IPS-20b (cell line): ENCODE results near the gene ALK.

Source experiments
- H3K27ac ChIP-seq: one replicate; pipeline ENCODE4 v1.5.1; 2013; ENCODE audit warnings: low read length
- H3K27me3 ChIP-seq: 2 replicates; pipeline ENCODE4 v1.6.1; 2013; ENCODE audit warnings: mild to moderate bottlenecking, low read length, inconsistent platforms; ENCODE audit not compliant: insufficient read depth
- H3K36me3 ChIP-seq: 2 replicates; pipeline ENCODE4 v1.6.1; 2013; ENCODE audit warnings: low read depth, mild to moderate bottlenecking, inconsistent platforms, low read length, moderate library complexity; ENCODE audit not compliant: insufficient read depth
- H3K4me1 ChIP-seq: 2 replicates; pipeline ENCODE4 v1.6.1; 2013; ENCODE audit warnings: mild to moderate bottlenecking, control low read depth, inconsistent platforms, low read length, moderate library complexity; ENCODE audit not compliant: insufficient read depth
- H3K4me3 ChIP-seq: 2 replicates; pipeline ENCODE4 v1.5.1; 2013; ENCODE audit warnings: mild to moderate bottlenecking, low read length, inconsistent platforms
- H3K9ac ChIP-seq: 2 replicates; pipeline ENCODE4 v1.6.1; 2013; ENCODE audit warnings: low read depth, mild to moderate bottlenecking, inconsistent platforms, low read length, moderate library complexity
- H3K9me3 ChIP-seq: 2 replicates; pipeline ENCODE4 v1.6.1; 2013; ENCODE audit warnings: mild to moderate bottlenecking, low read depth, low read length, inconsistent platforms; ENCODE audit not compliant: insufficient read depth

ALK gene

GRCh38 chr2:29477186-29477585 lies 444.2 kb downstream of the ALK start:
- no peak overlapping the region for H3K27ac ChIP-seq
- no peak overlapping the region for H3K4me3 ChIP-seq
- H3K9me3 ChIP-seq: peaks cover 3% of the 10 kb centered on the region; the same call in 1 of the 2 replicates
- no peaks in the 10 kb centered on the region for H3K27me3 ChIP-seq
- H3K4me1 ChIP-seq: no peaks in the 10 kb centered on the region
- H3K36me3 ChIP-seq: no peaks in the 10 kb centered on the region
- H3K9ac ChIP-seq: no peak overlapping the region

GRCh38 chr2:29475499-29475898 lies 445.9 kb downstream of the ALK start:
- peaks cover 5% of the 10 kb centered on the region; the same call in 1 of the 2 replicates for H3K9me3 ChIP-seq
- no peaks in the 10 kb centered on the region for H3K4me1 ChIP-seq
- no peaks in the 10 kb centered on the region for H3K27me3 ChIP-seq
- no peak overlapping the region for H3K9ac ChIP-seq
- H3K27ac ChIP-seq: no peak overlapping the region
- no peaks in the 10 kb centered on the region for H3K36me3 ChIP-seq
- no peak overlapping the region for H3K4me3 ChIP-seq

- H3K9ac ChIP-seq: no peak overlapping the region
- H3K9me3 ChIP-seq: peaks cover 12% of the 10 kb centered on the region; the same call in 1 of the 2 replicates
- H3K27me3 ChIP-seq: no peaks in the 10 kb centered on the region
- no peaks in the 10 kb centered on the region for H3K4me1 ChIP-seq
- H3K36me3 ChIP-seq: no peaks in the 10 kb centered on the region
- H3K27ac ChIP-seq: no peak overlapping the region
- H3K4me3 ChIP-seq: no peak overlapping the region
These were observed 451.4 kb downstream of the ALK start for GRCh38 chr2:29469961-29470360.

DNA sequence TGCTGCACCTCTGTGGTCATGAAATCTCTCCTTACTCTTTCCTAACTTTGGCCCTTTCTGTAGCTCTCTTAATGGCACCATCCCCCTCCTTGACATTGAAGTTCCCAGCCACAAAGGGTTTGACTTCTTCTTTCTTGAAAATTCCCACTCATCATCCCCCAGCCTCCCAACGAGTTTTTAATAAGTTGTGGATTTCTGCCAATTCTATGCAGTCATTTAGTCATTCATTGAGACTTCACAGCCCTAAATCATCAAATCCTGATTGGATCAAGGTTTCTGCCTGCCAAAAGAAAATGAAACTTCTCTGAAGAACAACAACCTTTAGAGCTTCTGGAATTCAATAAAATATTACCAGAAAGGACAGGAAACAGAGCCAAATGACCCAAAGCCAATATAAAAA lies 451.9 kb downstream of the ALK start:
- Histone ChIP-seq H3K36me3 (no peaks in the 10 kb centered on the region), H3K4me1 (no peaks in the 10 kb centered on the region), H3K4me3 (no peak overlapping the region), H3K27ac (no peak overlapping the region), H3K27me3 (no peaks in the 10 kb centered on the region), H3K9ac (no peak overlapping the region), H3K9me3 (peaks cover 12% of the 10 kb centered on the region; the same call in 1 of the 2 replicates)

GRCh38 chr2:29463181-29463900 lies 458.0 kb downstream of the ALK start:
- Histone ChIP-seq H3K27me3 (no peaks in the 10 kb centered on the region), H3K9me3 (no peaks in the 10 kb centered on the region), H3K27ac (no peak overlapping the region), H3K4me1 (peaks cover 5% of the 10 kb centered on the region), H3K36me3 (no peaks in the 10 kb centered on the region), H3K9ac (no peak overlapping the region), H3K4me3 (no peak overlapping the region)

DNA sequence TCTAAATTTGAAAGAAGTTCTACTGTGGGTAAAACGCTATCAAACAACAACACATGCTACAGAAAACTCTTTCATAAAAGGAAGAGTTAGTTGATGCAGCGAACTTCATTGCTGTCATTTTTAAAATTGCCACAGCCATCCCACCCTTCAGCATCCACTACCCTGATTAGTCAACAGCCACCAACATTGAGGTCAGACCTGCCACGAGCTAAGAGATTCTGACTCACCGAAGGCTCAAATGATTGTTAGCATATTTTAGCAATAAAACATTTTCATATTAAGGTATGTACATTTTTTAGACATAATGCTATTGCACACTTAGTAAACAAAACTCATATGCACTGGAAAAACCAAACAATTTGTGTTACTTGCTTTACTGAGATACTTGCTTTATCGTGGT lies 459.1 kb downstream of the ALK start:
- no peak overlapping the region for H3K27ac ChIP-seq
- H3K27me3 ChIP-seq: no peaks in the 10 kb centered on the region

GRCh38 chr2:29460190-29460589 lies 461.2 kb downstream of the ALK start:
- H3K9ac ChIP-seq: no peak overlapping the region
- no peaks in the 10 kb centered on the region for H3K9me3 ChIP-seq
- no peaks in the 10 kb centered on the region for H3K27me3 ChIP-seq
- no peaks in the 10 kb centered on the region for H3K36me3 ChIP-seq
- H3K4me3 ChIP-seq: no peak overlapping the region
- no peak overlapping the region for H3K27ac ChIP-seq
- peaks cover 5% of the 10 kb centered on the region for H3K4me1 ChIP-seq

More for the DNA sequence above, 459.1 kb downstream of the ALK start:
- no peaks in the 10 kb centered on the region for H3K9me3 ChIP-seq
- no peak overlapping the region for H3K9ac ChIP-seq
- peaks cover 5% of the 10 kb centered on the region for H3K4me1 ChIP-seq
- no peaks in the 10 kb centered on the region for H3K36me3 ChIP-seq
- no peak overlapping the region for H3K4me3 ChIP-seq

- H3K36me3 ChIP-seq: no peaks in the 10 kb centered on the region
- H3K4me1 ChIP-seq: peaks cover 5% of the 10 kb centered on the region
- H3K27me3 ChIP-seq: no peaks in the 10 kb centered on the region
- no peak overlapping the region for H3K4me3 ChIP-seq
- no peaks in the 10 kb centered on the region for H3K9me3 ChIP-seq
- no peak overlapping the region for H3K27ac ChIP-seq
- H3K9ac ChIP-seq: no peak overlapping the region
These were observed 461.8 kb downstream of the ALK start for GRCh38 chr2:29459445-29460179.

DNA sequence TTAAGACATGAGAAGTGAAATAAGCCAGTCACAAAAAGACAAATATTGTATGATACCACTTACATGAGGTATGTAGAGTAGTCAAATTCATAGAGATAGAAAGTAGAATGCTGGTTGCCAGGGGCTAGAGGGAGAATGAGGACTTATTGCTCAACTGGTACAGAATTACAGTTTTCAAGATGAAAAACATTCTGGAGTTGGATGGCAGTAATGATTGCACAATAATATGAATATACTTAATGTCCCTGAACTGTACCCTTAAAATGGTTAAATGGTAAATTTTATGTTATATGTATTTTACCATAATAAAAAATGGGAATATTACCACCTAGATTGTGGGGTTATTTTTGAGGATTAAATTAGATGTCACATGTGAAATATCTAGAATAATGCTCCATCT lies 465.0 kb downstream of the ALK start:
- H3K4me3 ChIP-seq: no peak overlapping the region
- H3K9ac ChIP-seq: no peak overlapping the region
- H3K4me1 ChIP-seq: no peaks in the 10 kb centered on the region
- H3K36me3 ChIP-seq: no peaks in the 10 kb centered on the region
- H3K27me3 ChIP-seq: no peaks in the 10 kb centered on the region
- no peaks in the 10 kb centered on the region for H3K9me3 ChIP-seq
- no peak overlapping the region for H3K27ac ChIP-seq

DNA sequence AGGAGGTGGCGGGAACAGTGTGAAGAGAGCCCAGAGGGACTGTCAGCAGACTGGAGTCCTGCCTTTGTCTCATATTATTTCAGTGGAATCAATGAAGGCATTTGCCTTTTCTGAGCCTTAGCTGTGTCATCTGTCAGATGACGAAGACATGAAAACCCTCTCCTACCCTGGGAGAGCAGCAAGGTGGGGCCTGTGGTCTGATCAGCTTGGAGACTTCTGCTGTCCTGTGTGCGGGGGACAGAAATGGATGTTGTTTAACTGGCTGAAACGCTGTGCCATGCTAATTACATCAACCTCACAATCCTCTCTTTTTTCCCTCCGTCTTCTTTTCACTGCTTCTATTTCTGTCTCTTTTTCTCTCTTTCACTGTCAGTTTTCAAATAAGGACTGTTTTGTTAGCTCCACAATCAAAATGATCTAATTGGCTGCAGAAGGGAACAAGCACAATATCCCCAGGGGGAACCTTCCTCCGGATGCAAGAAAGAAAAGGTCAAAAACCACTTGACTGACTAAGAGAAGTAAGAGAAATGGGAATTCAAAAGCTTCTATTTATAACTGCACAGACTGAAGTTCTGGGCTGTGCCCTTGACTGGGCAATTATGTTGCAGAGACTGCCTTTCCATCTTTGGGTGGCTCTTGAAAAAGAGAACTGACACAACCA lies 466.1 kb downstream of the ALK start:
- H3K4me3 ChIP-seq: no peak overlapping the region

DNA sequence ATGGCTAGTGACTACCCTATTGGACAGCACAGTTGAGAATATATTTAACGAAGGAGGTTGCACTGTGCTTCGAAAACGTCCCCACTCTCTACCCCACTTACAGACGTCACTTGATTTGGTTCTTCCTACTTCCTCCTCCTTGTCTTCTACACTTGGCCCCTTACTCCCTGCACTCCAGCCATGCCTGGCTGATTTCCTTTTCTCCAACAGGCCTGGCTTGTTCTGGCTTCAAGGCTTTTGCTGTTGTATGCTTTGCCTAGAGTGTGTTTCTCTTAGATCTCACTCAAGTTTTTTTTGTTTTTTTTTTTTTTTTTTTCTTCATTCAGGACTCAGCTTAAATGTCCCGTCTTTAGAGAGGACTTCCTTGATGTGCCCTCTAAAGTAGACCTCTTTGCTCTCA lies 469.4 kb downstream of the ALK start:
- H3K27me3 ChIP-seq: no peaks in the 10 kb centered on the region
- no peaks in the 10 kb centered on the region for H3K36me3 ChIP-seq
- H3K4me1 ChIP-seq: peaks cover 12% of the 10 kb centered on the region
- no peak overlapping the region for H3K9ac ChIP-seq
- no peaks in the 10 kb centered on the region for H3K9me3 ChIP-seq
- no peak overlapping the region for H3K4me3 ChIP-seq
- no peak overlapping the region for H3K27ac ChIP-seq

More for the DNA sequence above, 466.1 kb downstream of the ALK start:
- Histone ChIP-seq H3K36me3 (no peaks in the 10 kb centered on the region), H3K27me3 (no peaks in the 10 kb centered on the region), H3K9ac (no peak overlapping the region), H3K4me1 (no peaks in the 10 kb centered on the region), H3K9me3 (no peaks in the 10 kb centered on the region), H3K27ac (no peak overlapping the region)
